SK-N-SH treated with all-trans-retinoic acid at 6 μM for 48 hours (cell line): ENCODE results near the gene EPGN.
A peak's percentile ranks its signal among the peaks of the same experiment; 100 is the strongest.

ENCODE experiments used
- ATAC-seq: fragments of 200-7000 bp; cut with Tn5 transposase; 3 replicates; pipeline ENCODE4 v1.9.1; 2020; ENCODE audit warnings: mild to moderate bottlenecking, moderate library complexity
- ARNTL ChIP-seq: fragments of 450-650 bp; formaldehyde crosslinking; IDR thresholded peaks from 2 replicates; pipeline ENCODE4 v1.5.0; 2020; ENCODE audit warnings: low read depth, mild to moderate bottlenecking, moderate library complexity, borderline replicate concordance
- BACH2 ChIP-seq: fragments of 250-450 bp; sonication (Bioruptor Pico); IDR thresholded peaks from 2 replicates; pipeline ENCODE4 v1.9.0; 2021; ENCODE audit warnings: mild to moderate bottlenecking, borderline replicate concordance
- CSDC2 ChIP-seq: fragments of 250-450 bp; sonication (Bioruptor Pico); IDR thresholded peaks from 2 replicates; pipeline ENCODE4 v1.5.0; 2020; ENCODE audit warnings: mild to moderate bottlenecking, moderate library complexity
- CSRNP3 ChIP-seq: fragments of 250-450 bp; sonication (Bioruptor Pico); IDR thresholded peaks from 2 replicates; pipeline ENCODE4 v1.5.1; 2021; ENCODE audit warnings: mild to moderate bottlenecking, moderate library complexity
- ESRRG ChIP-seq: fragments of 250-450 bp; sonication (Bioruptor Pico); IDR thresholded peaks from 2 replicates; pipeline ENCODE4 v1.6.1; 2021; ENCODE audit warnings: mild to moderate bottlenecking
- GLIS3 ChIP-seq: fragments of 250-450 bp; sonication (Bioruptor Pico); IDR thresholded peaks from 2 replicates; pipeline ENCODE4 v1.5.0; 2020; ENCODE audit warnings: mild to moderate bottlenecking, moderate library complexity
- ISL1 ChIP-seq: fragments of 250-450 bp; sonication (Bioruptor Pico); IDR thresholded peaks from 2 replicates; pipeline ENCODE4 v2.1.2; 2022; ENCODE audit warnings: mild to moderate bottlenecking, moderate library complexity
- OSR1 ChIP-seq: fragments of 250-450 bp; sonication (Bioruptor Pico); IDR thresholded peaks from 2 replicates; pipeline ENCODE4 v1.8.0; 2022; ENCODE audit warnings: moderate library complexity, mild to moderate bottlenecking, inconsistent platforms
- PPARA ChIP-seq: fragments of 250-450 bp; sonication (Bioruptor Pico); IDR thresholded peaks from 2 replicates; pipeline ENCODE4 v1.5.0; 2020; ENCODE audit warnings: mild to moderate bottlenecking, borderline replicate concordance
- RARB ChIP-seq: fragments of 250-450 bp; sonication (Bioruptor Pico); IDR thresholded peaks from 2 replicates; pipeline ENCODE4 v1.8.0; 2021; ENCODE audit warnings: mild to moderate bottlenecking, moderate library complexity
- SNAI2 ChIP-seq: fragments of 250-450 bp; sonication (Bioruptor Pico); IDR thresholded peaks from 2 replicates; pipeline ENCODE4 v1.5.0; 2020; ENCODE audit warnings: mild to moderate bottlenecking, moderate library complexity
- TCF4 ChIP-seq: fragments of 250-450 bp; sonication (Bioruptor Pico); IDR thresholded peaks from 2 replicates; pipeline ENCODE4 v1.8.0; 2021; ENCODE audit warnings: mild to moderate bottlenecking, moderate library complexity, borderline replicate concordance
- TOX ChIP-seq: fragments of 250-450 bp; sonication (Bioruptor Pico); IDR thresholded peaks from 2 replicates; pipeline ENCODE4 v1.8.0; 2021; ENCODE audit warnings: mild to moderate bottlenecking, moderate library complexity, borderline replicate concordance
- ZFP3 ChIP-seq: fragments of 250-450 bp; sonication (Bioruptor Pico); IDR thresholded peaks from 2 replicates; pipeline ENCODE4 v1.5.0; 2020; ENCODE audit warnings: mild to moderate bottlenecking, moderate library complexity
- ZFP30 ChIP-seq: fragments of 450-650 bp; formaldehyde crosslinking; IDR thresholded peaks from 2 replicates; pipeline ENCODE4 v1.5.0; 2022; ENCODE audit warnings: mild to moderate bottlenecking, moderate library complexity
- ZNF565 ChIP-seq: fragments of 450-650 bp; formaldehyde crosslinking; conservative IDR thresholded peaks from 2 replicates; pipeline ENCODE4 v1.5.0; 2020; ENCODE audit warnings: low read depth, mild to moderate bottlenecking, moderate library complexity
- ZNF70 ChIP-seq: fragments of 450-650 bp; formaldehyde crosslinking; IDR thresholded peaks from 2 replicates; pipeline ENCODE4 v1.5.0; 2020; ENCODE audit warnings: mild to moderate bottlenecking, moderate library complexity
- ZNF8 ChIP-seq: fragments of 450-650 bp; formaldehyde crosslinking; IDR thresholded peaks from 2 replicates; pipeline ENCODE4 v1.5.0; 2020; ENCODE audit warnings: mild to moderate bottlenecking, moderate library complexity
- TF ChIP-seq, protein P1 (sequence below): fragments of 250-450 bp; sonication (Bioruptor Pico); IDR thresholded peaks from 2 replicates; pipeline ENCODE4 v1.8.0; 2021; ENCODE audit warnings: low read depth, mild to moderate bottlenecking, moderate library complexity, borderline replicate concordance
- TF ChIP-seq, protein P2 (sequence below): fragments of 250-450 bp; sonication (Bioruptor Pico); IDR thresholded peaks from 2 replicates; pipeline ENCODE4 v1.5.1; 2020; ENCODE audit warnings: low read depth, mild to moderate bottlenecking, moderate library complexity
- TF ChIP-seq, protein P3 (sequence below): fragments of 250-450 bp; sonication (Bioruptor Pico); IDR thresholded peaks from 2 replicates; pipeline ENCODE4 v1.5.0; 2020; ENCODE audit warnings: mild to moderate bottlenecking, moderate library complexity

Gene EPGN

GRCh38 chr4:74260036-74260435 lies 48.2 kb upstream of the EPGN start:
- ATAC-seq, result no peak
- TF ChIP-seq SNAI2 (CRISPR knock-in tag) (no peak), OSR1 (CRISPR knock-in tag) (no peak)

DNA sequence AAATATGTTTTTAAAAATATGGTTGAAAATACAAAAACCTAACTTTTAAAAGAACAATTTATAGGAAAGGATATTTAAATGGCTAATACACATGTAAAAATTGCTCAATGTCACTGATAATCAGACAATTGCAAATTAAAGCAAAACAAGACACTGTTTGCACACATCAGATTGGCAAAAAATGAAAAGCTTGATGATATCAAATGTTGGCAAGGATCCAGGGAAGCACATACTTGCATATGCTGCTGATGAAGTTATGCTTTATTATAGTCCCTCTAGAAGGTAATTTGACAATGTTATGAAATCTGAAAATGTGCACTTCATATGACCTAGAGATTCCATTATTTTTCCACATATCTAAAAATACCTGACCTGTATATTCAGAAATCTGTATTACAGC lies 45.7 kb upstream of the EPGN start:
- no peak for TF ChIP-seq ZNF70
- TF ChIP-seq ZFP3, result no peak
- TF ChIP-seq OSR1 (CRISPR knock-in tag), result no peak
- no peak for TF ChIP-seq SNAI2 (CRISPR knock-in tag)
- TF ChIP-seq ZNF565, result no peak
- TF ChIP-seq ISL1 (CRISPR knock-in tag), result peak; percentile 58
- no peak; the same call in 1 of the 2 replicates for TF ChIP-seq TOX
- no peak for TF ChIP-seq ESRRG (CRISPR knock-in tag)
- TF ChIP-seq, all 23 proteins: peak for 1
- ATAC-seq, result peak; percentile 80

GRCh38 chr4:74263551-74263950 lies 44.7 kb upstream of the EPGN start:
- ATAC-seq, result no peak
- TF ChIP-seq ZFP30 (CRISPR knock-in tag) (no peak), PPARA (CRISPR knock-in tag) (no peak), ZFP3 (no peak), CSRNP3 (CRISPR knock-in tag) (no peak), TOX (no peak), ARNTL (CRISPR knock-in tag) (no peak), CSDC2 (no peak), ZNF565 (no peak)

- TF ChIP-seq TCF4 (CRISPR knock-in tag) (no peak), ZNF8 (CRISPR knock-in tag) (no peak), OSR1 (CRISPR knock-in tag) (no peak), PPARA (CRISPR knock-in tag) (no peak), CSRNP3 (CRISPR knock-in tag) (no peak), CSDC2 (no peak)
- TF ChIP-seq, protein P1, sequence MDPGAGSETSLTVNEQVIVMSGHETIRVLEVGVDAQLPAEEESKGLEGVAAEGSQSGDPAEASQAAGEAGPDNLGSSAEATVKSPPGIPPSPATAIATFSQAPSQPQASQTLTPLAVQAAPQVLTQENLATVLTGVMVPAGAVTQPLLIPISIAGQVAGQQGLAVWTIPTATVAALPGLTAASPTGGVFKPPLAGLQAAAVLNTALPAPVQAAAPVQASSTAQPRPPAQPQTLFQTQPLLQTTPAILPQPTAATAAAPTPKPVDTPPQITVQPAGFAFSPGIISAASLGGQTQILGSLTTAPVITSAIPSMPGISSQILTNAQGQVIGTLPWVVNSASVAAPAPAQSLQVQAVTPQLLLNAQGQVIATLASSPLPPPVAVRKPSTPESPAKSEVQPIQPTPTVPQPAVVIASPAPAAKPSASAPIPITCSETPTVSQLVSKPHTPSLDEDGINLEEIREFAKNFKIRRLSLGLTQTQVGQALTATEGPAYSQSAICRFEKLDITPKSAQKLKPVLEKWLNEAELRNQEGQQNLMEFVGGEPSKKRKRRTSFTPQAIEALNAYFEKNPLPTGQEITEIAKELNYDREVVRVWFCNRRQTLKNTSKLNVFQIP, result no peak
- TF ChIP-seq, protein P2, sequence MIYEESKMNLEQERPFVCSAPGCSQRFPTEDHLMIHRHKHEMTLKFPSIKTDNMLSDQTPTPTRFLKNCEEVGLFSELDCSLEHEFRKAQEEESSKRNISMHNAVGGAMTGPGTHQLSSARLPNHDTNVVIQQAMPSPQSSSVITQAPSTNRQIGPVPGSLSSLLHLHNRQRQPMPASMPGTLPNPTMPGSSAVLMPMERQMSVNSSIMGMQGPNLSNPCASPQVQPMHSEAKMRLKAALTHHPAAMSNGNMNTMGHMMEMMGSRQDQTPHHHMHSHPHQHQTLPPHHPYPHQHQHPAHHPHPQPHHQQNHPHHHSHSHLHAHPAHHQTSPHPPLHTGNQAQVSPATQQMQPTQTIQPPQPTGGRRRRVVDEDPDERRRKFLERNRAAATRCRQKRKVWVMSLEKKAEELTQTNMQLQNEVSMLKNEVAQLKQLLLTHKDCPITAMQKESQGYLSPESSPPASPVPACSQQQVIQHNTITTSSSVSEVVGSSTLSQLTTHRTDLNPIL, result no peak
- TF ChIP-seq, protein P3, sequence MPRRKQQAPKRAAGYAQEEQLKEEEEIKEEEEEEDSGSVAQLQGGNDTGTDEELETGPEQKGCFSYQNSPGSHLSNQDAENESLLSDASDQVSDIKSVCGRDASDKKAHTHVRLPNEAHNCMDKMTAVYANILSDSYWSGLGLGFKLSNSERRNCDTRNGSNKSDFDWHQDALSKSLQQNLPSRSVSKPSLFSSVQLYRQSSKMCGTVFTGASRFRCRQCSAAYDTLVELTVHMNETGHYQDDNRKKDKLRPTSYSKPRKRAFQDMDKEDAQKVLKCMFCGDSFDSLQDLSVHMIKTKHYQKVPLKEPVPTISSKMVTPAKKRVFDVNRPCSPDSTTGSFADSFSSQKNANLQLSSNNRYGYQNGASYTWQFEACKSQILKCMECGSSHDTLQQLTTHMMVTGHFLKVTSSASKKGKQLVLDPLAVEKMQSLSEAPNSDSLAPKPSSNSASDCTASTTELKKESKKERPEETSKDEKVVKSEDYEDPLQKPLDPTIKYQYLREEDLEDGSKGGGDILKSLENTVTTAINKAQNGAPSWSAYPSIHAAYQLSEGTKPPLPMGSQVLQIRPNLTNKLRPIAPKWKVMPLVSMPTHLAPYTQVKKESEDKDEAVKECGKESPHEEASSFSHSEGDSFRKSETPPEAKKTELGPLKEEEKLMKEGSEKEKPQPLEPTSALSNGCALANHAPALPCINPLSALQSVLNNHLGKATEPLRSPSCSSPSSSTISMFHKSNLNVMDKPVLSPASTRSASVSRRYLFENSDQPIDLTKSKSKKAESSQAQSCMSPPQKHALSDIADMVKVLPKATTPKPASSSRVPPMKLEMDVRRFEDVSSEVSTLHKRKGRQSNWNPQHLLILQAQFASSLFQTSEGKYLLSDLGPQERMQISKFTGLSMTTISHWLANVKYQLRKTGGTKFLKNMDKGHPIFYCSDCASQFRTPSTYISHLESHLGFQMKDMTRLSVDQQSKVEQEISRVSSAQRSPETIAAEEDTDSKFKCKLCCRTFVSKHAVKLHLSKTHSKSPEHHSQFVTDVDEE, result no peak
- ATAC-seq, result no peak
Observed at GRCh38 chr4:74266081-74266480, 42.2 kb upstream of the EPGN start.

- ATAC-seq, result peak; percentile 73
- TF ChIP-seq BACH2 (CRISPR knock-in tag) (no peak), RARB (CRISPR knock-in tag) (no peak), CSRNP3 (CRISPR knock-in tag) (no peak), ISL1 (CRISPR knock-in tag) (no peak), SNAI2 (CRISPR knock-in tag) (no peak), GLIS3 (CRISPR knock-in tag) (no peak), ZFP3 (no peak), CSDC2 (no peak), ESRRG (CRISPR knock-in tag) (no peak), PPARA (CRISPR knock-in tag) (no peak)
Observed at GRCh38 chr4:74267998-74268606, 40.2 kb upstream of the EPGN start.
